Right hindlimb (tissue), 1 donor: Measurements from ENCODE around the gene GPC6.
"Not testable (repeated sequence)": the region's sequence is repeated elsewhere in the genome, so short reads cannot be mapped to it uniquely, and the experiment has no call there.

Experiments used
- DNase-seq: peaks from one replicate; pipeline ENCODE4 v3.0.0-alpha.2; 2018

Gene GPC6

DNA sequence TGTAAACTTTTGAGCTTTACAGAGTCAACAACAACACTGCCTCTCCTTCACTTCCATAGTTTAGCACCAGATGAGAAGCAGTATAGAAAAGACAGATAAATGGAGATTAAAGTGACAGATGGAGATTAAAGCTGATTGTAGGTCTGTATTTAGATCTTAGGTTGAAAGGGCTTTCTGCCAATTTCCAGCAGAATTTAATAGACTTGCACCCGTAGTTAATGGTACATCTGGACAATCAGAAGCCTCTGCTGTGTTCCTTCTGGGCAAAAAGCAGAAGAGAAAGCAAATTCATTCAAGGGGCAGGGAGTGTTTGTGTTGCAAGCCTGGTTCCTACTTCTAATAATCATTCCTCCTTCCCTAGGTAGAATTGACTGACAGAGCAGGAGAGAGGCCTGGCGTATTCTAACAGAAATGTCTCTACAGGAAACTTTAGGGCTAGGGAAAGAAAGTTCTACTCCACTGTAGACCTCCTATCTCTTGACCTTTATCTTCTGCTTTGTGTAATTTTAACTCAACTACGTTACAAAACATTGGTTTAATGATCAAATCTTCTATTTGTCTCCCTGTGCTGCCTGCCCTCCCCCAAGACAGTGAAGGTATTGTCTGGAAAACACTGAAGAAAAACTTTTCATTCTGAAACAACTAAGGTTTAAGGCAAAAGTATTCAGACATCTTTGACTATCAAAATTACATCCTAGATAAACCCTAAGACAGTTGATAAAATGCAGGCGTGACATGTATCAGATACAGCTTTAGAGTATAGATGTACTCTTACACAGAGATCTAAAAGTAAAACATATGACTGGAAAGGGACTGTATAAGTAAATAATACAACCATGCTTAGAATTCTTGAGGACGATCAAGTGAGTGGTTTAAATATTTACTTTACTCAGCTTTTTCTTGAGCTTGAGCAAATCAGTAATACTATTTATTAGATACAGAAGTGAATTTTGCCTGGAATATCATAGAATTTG, 44.4 kb downstream of the GPC6 start:
- no peak for DNase-seq

DNA sequence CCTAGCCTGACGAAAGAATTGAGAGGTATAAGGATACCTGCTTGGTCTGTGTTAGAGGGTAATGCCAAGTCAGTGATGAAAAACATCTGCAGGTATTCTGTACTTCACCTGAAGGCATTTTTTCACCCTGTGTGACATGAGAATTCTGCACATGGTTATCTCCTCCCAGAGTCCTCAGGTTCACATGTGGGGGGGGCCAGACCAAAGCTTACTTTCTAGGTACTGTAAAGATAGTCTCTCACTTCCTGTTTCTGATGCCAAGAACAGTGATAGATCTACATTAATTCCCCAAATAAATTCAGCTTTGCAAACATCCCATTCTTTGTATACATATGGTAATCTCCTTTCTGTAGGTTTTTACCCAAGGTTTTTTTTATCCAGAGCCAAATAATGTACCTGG, 53.4 kb downstream of the GPC6 start:
- DNase-seq = no peak

DNA sequence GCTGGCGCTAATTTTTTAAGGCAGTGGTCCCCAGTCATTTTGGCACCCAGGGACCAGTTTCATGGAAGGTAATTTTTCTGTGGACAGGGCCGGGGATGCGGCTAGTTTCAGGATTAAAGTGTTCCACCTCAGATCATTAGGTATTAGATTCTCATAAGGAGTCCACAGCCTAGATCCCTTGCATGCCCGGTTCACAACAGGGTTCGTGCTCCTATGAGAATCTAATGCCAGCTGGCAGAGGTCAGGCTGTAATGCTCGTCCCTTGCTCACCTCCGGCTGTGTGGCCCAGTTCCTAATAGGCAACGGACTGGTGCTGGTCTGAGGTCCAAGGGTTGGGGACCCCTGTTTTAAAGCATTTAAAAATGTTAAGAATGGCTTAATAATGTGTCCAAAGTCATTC, 54.1 kb downstream of the GPC6 start:
- no peak for DNase-seq

DNA sequence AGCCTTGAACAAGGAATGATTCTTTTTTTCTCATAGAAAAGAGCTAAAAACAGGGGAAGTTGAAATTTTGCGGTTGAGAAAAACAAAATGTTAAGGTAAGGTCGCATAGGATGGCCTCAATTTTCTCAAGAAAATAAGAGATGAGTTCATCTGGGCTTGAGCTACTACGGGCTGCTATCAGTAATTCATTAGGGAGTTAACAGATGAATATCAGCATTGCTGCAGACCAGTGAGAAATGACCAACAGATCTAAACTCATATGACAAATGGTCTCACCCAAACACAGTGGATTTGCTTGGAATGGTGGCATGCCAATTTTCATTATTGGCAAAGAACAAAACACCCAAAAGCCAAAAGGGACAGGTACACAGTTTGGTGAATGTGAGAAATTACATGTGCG, 56.6 kb downstream of the GPC6 start:
- no peak for DNase-seq

DNA sequence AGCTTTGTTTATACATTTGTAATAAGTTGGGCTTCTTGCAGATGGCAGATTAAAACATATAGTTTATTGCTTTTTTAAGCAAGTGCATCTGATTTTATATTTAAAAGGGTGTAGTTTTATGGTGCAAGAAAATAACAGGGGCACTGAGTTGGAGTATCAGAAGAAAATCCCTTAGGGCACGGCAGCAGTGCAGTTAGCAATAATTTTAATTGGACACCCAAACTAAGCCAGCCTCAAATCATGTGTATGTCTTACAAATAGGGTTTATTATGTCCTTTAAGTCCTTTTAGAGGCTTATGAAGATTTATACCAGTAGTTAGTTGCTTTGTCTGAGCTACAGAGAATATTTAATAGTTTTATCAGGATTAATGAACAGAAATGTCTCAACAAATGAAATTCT, 57.5 kb downstream of the GPC6 start:
- no peak for DNase-seq

DNA sequence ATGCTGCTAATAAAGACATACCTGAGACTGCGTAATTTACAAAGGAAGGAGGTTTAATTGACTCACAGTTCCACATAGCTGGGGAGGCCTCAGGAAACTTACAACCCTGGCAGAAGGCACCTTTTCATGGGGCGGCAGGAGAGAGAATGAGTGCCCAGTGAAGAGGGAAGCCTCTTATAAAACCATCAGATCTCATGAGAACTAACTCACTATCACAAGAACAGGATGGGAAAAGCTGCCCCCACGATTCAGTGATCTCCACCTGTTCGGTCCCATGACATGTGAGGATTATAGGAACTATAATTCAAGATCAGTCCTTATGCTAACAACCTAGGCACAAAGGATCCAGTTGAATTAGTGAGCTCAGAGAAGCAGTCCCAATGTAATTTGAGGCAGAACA, 59.4 kb downstream of the GPC6 start:
- no peak for DNase-seq

DNA sequence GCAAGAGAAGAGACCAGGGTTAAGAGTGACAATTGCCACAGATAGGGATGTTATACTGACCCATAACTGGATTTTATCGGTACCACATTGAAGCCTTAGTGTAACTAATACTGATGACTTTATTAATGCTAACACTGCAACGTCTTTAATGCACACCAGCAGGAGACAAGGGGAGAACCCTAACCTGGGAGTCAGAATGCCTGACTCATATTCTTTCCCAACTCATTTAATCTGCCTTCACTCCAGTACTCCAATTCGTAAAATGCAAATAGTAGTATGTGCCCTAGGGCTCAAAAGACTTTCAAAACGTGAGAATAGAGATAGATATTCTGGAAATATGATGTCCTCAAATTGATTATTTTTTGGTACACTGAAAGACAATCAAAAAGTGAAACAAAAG, 62.4 kb downstream of the GPC6 start:
- DNase-seq = no peak

DNA sequence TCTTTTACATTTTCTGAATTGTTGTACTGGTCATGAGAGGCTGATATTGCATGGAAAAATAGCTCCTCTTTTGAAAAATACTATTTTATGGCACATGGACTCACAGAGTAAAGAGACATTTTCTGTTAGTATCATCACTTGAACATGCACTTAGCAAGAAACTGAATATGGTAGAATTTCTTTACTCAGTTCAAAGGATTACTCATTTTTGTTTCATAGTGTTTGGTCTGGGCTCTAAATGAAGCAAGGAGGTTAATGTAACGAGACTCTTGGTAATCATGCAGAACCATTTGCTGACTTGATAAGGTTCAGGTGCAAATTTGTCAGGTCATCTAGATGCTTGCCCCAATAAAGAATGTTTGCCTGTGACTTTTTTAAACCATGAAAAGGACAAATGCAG, 63.2 kb downstream of the GPC6 start:
- no peak for DNase-seq

DNA sequence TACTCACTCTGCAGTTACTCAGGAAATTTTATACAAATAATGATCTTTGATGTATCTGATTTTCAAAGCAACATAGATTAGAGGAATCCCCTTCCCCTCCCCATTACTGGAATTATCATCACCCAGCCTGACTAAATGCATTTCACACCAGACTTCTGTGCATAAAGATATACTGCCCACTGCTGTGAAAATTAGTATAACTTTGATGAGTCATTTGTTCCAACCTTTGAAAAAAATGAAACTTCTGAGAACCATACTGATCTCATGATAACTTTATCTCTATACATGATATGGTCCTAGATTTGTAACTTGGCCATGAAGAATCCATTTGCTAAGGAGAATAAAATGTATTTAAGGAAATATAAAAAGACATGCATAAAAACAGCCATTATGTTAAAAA, 63.9 kb downstream of the GPC6 start:
- no peak for DNase-seq

DNA sequence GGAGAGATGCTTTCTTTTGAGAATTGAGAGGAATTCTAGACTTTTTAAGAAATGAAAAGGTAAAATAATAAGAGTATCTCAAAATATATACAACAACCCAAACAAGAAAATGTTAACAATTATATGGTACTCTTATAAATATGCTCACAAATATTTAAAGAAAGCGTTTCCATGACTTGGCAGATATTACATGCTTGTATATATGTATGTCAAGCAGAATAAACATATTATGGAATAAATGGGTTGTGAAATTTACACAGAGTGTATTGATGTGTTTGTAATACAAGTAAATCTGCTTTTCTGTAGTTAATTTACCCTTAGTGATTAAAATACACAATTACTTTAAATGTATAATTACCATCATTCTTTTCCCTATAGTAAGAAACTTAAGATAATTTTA, 65.8 kb downstream of the GPC6 start:
- DNase-seq = no peak

DNA sequence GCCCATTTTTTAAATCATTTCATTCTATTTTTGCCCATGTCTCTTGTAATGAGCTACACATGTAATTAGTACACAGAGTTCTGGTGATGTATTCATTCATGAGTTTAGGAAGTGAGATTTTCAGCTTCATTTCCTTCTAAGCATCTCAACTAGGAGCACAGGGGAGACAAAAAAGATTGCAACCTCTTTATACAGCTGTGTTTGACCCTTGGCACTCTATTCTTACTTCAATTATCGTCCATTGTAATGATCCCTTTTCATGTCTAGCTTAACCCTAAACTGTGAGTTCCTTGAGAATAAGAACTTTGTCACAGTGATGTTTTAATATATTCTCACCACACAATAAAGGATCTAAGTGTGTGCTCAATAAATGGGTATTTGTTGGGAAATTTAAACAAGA, 67.1 kb downstream of the GPC6 start:
- DNase-seq = no peak

DNA sequence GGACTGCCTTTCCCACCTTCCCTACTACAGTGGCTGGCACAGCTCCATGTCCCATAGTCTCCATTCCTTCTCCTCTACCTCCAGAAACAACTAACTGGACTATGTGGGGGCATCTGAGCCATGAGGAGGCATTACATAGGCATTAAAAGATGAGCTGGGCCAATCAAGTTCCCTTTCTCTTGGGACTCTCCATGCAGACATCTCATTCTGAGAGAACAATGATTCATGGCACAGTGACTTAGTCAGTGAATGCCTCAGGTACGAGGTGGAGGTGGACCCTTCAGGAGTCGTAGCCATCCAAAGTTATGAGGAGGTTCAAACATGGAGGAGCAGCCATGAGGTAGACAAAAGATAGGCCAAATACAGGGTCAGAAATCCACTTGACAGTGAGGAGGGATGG, 70.0 kb downstream of the GPC6 start:
- DNase-seq = no peak

DNA sequence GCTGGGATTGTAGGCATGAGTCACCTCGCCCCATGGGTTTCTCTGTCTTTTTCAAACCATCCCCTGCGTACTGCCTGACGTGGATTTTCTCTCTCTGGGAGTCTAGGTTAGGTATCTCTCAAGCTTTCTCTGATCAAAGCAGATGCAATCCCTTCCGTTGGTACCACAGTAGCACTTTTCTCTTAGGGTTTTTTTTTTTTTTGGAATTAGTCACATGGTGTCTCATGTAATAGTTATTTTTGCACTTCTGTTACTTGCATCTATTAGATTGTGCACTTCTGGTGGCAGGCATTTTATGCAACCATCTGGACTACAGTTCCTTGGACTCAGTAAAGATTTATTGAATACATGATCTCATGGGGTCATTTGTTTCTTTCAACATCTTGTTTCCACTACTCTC, 72.1 kb downstream of the GPC6 start:
- no peak for DNase-seq

DNA sequence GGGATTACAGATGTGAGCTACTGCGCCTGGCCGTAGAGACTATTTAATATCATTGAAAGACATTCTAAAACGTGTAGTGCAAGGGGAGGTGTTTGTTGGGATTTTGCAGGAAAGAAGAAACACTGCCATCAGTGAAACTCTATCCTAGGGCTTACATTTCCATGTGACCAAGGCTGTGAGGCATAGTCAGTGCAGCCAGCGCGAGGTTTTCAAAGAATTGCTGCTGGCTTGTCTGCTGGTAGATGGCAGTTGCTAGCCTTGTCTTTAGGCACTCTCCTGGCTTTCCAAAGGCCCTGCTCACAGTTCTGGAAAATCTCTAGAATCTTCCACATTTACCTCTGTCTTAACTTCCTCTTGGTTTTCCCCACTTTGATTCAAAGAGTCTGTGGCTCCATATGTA, 77.5 kb downstream of the GPC6 start:
- no peak for DNase-seq

DNA sequence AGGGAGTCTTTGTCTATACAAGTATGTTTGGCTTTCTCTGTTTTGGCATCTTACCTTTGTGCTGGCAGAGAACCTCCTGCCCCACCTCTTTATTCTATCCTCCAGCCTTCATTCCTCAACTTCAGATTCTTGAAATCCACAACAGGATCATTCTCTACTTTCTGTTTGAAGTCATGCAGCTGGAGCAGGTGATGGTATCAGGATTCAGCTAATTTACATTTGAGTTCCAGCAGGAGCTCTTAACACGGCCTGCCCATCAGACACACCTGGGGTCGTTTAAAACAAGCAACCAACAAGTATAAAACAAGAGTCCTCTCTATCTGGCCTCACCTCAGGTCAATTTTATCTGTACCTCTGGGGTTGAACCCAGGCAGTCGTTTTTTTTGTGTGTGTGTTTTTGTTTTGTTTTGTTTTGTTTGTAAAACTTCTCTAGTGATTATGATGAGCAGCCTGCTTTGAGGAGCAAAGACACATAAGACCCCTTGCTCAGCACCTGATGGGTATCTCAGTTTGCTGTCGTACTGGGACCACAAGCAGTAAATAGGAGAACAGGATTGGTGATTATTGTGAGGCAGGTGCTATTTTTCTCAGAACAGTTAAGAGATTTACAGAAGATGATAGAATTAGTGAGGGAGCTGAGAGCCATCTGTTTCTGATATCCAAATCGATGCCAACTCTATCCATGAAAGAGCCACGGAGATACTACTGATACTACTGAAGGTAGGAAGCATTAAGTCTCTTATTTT, 78.4 kb downstream of the GPC6 start:
- no peak for DNase-seq

DNA sequence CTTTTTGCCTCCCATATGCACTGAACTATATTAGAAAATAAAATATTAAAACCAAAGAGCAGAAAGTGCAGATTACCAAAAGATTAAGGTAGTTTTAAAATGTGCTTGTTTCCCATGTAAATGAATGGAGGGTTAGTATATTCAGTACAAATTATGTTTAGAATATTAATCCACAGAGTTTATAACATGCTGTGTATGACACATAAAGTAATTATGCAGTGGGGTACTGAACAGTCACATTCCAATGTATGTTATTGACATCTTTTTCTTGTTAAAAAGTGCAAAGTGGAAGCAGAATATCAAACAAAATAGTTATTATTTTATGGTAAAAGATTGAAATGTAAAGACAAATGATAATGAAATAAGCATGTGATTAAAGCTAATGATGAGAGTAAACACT, 79.3 kb downstream of the GPC6 start:
- DNase-seq = no peak

DNA sequence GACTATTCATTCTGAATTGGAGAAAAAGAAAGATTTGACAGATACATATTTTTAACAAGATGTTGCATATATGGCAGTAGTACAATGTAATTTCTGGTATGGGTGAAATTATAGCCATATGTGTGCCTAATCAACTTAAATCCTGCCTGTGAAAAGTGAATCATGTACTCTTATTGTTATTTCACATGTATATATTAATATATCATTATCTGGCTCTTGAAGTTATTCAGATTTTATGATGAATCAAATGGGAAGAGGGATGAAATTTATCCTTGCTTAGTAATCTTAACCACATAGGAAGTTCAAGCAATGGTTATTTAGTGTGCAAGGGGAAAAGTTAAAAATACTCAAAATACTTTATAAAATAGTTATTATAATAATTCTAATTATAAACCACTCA, 80.5 kb downstream of the GPC6 start:
- DNase-seq = no peak

DNA sequence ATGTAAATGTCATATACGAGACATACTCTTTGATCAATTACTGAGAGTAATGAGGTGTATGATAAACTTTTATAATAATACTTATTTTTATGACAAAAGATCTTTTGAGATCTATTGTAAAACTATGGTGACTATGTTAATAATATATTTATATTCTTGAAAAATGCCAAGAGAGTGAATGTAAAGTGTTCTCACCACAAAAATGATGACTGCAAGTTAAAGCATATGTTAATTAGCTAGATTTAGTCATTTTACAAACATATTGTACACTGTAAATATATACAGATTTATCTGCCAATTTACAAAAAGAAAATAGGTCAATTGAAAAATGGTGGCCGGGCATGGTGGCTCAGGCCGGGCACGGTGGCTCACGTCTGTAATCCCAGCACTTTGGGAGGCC, 81.0 kb downstream of the GPC6 start:
- no peak for DNase-seq

DNA sequence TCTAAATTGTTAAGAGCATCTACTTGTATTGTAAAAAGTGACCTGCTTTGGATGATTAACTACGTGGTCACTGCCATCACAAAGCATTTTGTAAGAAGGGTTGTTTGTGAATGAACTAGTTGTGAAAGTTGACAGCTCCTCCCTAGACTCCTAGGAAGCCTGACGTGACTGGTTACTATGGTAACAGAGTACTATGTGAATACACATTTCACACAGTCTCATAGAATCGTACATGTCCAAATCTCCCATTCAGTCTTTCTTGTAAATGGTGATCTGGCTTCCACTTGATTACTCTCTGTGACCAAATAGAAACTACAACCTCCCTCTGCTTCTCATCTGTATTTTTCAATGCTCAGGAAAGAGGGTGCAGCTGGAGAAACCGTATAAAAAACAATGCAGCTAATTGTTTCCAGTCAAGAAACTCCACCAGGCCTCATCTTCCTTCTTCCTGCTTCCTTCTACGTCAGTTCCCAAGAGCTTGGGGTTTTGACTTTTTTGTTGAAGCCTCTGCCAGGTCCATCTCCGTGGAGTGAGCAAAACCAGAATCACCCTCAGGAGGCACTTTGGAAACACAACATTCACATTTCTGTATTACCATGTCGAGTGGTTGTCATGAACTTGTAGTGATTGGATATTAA, 83.4 kb downstream of the GPC6 start:
- no peak for DNase-seq

DNA sequence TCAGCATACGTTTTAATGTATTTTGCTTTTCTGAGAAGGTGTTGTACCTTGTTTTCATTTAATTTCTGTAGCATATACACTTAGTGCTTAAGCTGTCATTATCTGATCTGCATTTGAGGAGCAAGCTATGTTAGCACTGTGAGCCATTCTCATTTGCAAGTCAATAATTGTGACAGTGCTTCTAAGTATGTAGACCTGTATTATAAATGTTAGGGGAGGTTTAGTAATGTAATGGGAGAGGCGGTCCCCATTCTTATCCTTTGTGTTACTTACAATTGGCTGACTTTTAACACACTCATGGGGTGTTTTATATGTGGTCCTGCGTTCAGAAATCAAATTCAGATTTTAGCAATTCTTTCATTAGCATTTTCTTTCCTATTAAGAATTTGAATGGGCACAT, 90.2 kb downstream of the GPC6 start:
- DNase-seq = no peak

DNA sequence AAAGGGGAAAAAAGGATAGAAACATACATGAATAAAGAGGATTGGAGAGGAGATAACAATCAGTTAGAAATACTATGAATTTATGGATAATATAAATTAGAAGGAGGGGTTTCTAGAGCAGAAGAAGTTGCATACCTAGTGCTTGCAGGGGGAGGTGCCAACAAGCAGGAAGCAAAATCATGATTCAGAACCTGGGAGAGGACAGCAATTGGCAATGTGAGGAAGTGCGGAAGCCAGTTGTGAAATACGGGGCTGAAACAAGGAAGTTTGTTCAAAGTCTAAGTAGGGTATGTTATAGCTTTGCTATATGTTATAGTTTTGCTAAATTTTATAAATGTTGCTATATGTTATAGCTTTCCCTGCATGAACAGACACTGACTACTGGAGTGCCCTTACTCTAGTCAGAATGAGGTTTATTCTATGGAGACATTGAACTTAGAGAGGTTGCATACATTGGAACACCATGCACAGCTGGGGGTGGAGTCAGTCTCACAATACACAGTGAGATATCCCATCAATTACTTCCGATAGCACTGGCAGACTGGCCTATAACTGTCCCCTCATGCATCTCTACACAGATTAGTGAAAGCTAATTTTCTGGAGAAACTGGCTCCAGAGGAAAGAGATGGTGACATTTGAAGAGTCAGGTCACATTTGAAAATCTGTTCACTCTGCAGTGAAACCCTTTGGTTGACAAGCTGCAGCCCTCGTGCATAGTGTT, 92.1 kb downstream of the GPC6 start:
- no peak for DNase-seq

DNA sequence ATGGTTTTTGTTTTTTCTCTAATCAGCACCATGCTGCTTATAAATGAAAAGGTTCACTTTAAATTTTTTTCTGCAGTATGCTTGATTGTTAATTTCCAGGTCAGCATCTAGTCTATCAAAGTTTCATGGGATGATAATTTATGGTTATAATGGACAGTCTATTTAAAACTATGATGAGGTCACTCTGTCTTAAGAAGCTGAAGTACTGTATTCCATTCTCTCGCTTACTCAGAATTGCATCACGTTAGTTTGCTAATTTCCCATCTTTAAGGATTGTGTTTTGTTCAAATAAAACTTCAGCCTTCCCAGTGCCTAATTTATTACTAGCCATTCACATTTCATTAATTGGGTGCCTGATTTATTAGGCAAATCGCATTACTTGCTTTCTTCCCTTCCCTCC, 94.3 kb downstream of the GPC6 start:
- DNase-seq = no peak

DNA sequence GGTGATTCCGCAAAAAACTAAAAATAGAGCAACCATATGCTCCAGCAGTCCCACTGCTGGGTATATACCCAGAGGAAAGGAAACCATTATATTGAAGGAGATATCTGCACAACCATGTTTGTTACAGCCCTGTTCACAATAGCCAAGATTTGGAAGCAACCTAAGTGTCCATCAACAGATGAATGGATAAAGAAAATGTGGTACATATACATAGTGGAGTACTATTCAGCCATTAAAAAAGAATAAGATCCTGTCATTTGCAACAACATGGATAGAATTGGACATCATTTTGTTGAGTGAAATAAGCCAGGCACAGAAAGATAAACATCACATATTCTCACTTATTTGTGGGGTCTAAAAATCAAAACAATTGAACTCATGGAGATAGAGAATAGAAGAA, 97.3 kb downstream of the GPC6 start:
- DNase-seq = not testable (repeated sequence)
